ENCODE results near the gene TMA7. TPM values are rescaled to one million over a fixed set of nuclear protein-coding genes. Genes with fewer than 3 reads are reported as not detected.
"Not testable (repeated sequence)": the region's sequence is repeated elsewhere in the genome, so short reads cannot be mapped to it uniquely, and the experiment has no call there.

Gene TMA7
- total RNA-seq, 1 donor from 2014 or later = 69.3 TPM

DNA sequence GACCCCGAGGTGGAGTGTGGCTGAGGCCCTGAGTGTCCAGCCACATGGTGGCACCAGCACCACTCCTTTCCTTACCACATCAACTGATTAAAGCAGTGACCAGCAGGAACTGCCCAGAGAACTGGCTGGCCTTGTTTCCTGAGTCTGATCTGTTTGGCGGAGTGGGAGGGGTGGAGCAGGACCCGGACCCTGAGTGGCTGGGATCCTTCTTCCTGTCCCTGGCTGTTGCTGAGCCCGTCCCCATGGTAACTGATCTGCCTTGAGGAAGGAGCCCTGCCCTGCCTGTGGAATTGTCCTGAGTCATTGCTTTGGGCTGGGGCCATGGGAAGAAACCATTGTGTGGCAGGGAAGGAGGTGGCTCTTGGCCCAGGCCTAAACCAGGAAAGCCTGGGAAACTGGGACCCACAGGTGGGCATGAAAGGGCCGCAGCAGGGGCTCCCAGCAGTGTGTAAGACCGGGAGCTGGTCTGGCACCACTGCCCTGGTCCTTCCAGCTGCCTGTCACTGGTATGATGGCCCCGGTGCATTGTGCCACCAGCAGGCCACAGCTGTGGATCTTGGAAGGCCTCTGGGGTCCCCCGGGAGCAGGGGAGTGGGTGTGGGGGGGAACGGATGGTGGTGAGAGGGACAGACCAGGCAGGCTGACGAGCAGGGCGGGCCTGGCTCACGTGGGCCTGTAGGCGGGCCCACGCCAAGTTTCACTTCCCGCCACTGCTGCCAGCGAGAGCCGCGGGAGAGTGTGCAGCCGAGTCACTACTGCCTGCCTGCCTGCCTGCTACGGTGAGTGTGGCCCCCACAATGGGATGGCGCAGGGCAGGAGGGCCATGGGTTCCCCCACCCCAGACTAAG, 25.7 kb downstream of the TMA7 start:
- DNase-seq (ENCODE audit: low spot score) (peak; percentile 96), ATAC-seq (peak; percentile 74)

DNA sequence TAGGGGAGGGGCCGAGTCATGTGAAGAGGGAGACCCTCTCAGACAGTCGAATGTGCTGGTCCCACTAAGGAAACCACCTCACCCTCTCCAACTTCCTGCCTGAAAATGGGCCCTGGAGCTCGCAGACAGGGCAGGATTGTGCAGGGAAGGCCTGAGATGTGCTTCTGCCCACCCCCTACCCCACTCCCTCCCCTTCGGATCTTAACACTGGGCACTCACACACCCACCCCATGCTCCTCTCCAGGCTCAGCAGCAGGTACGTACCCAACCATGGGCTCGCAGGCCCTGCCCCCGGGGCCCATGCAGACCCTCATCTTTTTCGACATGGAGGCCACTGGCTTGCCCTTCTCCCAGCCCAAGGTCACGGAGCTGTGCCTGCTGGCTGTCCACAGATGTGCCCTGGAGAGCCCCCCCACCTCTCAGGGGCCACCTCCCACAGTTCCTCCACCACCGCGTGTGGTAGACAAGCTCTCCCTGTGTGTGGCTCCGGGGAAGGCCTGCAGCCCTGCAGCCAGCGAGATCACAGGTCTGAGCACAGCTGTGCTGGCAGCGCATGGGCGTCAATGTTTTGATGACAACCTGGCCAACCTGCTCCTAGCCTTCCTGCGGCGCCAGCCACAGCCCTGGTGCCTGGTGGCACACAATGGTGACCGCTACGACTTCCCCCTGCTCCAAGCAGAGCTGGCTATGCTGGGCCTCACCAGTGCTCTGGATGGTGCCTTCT, 26.5 kb downstream of the TMA7 start:
- ATAC-seq (peak; percentile 3), DNase-seq (ENCODE audit: low spot score) (peak; percentile 62)

DNA sequence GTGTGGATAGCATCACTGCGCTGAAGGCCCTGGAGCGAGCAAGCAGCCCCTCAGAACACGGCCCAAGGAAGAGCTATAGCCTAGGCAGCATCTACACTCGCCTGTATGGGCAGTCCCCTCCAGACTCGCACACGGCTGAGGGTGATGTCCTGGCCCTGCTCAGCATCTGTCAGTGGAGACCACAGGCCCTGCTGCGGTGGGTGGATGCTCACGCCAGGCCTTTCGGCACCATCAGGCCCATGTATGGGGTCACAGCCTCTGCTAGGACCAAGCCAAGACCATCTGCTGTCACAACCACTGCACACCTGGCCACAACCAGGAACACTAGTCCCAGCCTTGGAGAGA, 27.0 kb downstream of the TMA7 start:
- DNase-seq (ENCODE audit: low spot score) (no peak), ATAC-seq (no peak)

DNA sequence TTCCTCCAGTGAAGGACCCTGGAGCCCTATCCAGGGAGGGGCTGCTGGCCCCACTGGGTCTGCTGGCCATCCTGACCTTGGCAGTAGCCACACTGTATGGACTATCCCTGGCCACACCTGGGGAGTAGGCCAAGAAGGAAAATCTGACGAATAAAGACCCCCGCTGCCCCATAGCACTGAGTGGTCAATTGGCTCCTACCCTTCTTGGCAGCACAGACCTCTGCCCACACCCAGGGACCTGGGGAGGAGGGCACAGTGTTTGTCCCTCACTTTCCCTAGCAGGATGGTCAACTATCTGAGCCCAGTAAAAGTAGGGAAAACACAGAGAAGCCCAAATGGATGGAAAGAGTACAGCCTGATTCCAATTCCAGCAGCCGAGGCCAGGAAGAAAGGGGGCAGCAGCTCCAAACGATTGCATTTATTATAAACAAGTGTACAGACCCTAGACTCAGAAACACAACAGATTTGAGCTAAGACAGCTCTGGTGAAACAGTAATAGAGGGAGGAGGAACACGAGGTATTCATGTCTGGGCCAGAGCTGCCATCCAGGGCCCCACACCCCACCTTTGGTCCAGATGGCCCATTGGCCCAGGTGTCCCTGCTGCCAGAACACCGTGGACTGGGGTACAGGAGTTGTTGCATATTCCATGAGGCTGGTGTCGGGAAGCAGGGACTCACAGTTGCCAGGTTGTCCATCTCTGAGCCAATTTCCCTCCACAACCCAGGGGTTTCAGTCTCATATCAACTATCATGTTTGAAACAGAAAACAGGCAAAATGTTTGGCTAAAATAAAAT, 27.6 kb downstream of the TMA7 start:
- ATAC-seq (no peak), DNase-seq (ENCODE audit: low spot score) (peak; percentile 59)

GRCh38 chr3:48468329-48468731, 28.3 kb downstream of the TMA7 start:
- peak; percentile 41 for ATAC-seq
- DNase-seq (ENCODE audit: low spot score) = peak; percentile 94

- DNase-seq (ENCODE audit: low spot score) = peak; percentile 52
These were observed 29.2 kb downstream of the TMA7 start for GRCh38 chr3:48469046-48469915.

DNA sequence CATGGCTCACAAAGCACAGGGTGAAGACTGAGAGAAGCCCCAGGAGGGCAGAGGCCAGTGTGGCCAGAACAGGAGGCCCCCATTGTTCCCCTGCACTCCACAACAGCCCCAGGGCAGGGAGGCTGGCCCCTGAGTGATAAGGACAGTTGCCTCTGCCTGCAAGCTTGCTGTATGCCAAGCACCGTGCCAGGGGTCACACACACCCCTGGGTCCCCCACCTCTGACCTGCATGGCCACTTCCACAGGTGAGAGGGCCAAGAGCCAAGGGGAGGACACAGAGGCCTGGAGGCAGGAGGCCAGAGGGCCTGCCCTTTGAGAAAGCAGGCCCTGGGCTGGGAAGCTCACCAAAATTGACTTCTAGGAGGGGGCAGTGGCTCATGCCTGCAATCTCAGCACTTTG, 30.2 kb downstream of the TMA7 start:
- DNase-seq (ENCODE audit: low spot score) (peak; percentile 97), ATAC-seq (peak; percentile 45)

More at GRCh38 chr3:48469046-48469915, 29.2 kb downstream of the TMA7 start:
- ATAC-seq = no peak

DNA sequence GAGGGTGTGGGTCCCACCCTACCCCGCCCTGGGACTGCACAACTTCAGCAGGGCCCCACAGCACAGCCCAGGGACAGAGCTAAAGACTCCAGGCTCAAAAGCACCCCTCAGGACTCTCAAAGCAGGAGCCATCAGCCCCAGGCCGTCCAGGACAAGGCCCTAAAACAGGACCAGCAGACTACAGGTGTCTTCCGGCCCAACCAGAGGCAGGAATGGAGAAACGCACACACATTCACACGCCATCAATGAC, 32.5 kb downstream of the TMA7 start:
- peak; percentile 0 for ATAC-seq
- DNase-seq (ENCODE audit: low spot score) = no peak

GRCh38 chr3:48472923-48473616, 33.0 kb downstream of the TMA7 start:
- ATAC-seq (peak; percentile 71), DNase-seq (ENCODE audit: low spot score) (peak; percentile 95)

- DNase-seq (ENCODE audit: low spot score) = no peak
- no peak for ATAC-seq
These were observed 33.5 kb downstream of the TMA7 start for GRCh38 chr3:48473617-48473952.

GRCh38 chr3:48474031-48474430, 34.0 kb downstream of the TMA7 start:
- DNase-seq (ENCODE audit: low spot score); ATAC-seq: not testable (repeated sequence)

- no peak for DNase-seq (ENCODE audit: low spot score)
These were observed 34.6 kb downstream of the TMA7 start for GRCh38 chr3:48474619-48475018.

DNA sequence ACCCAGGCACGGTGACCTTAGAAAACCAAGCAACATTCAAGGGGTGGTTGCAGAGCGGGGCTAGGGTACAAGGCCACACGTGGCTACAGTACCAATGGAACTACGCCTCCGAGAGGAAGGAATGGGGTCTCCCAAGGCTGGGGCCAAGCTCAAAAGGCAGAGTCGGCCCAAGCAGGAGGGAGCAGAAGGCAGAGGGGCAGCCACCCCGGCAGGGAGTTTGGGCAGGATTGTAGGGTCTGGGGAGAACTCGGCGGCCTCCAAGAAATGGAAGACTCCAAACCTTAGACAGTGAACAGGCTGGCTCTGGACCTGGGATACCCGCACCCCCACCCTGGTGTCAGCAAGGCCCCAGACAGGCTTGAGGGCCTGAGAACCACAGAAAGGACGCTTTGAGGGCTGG, 35.1 kb downstream of the TMA7 start:
- DNase-seq (ENCODE audit: low spot score) = no peak

More at GRCh38 chr3:48474619-48475018, 34.6 kb downstream of the TMA7 start:
- ATAC-seq = no peak

GRCh38 chr3:48476426-48477053, 36.5 kb downstream of the TMA7 start:
- ATAC-seq (no peak), DNase-seq (ENCODE audit: low spot score) (no peak)

More for the DNA sequence above, 35.1 kb downstream of the TMA7 start:
- ATAC-seq = no peak

GRCh38 chr3:48477959-48478520, 38.0 kb downstream of the TMA7 start:
- no peak for ATAC-seq

DNA sequence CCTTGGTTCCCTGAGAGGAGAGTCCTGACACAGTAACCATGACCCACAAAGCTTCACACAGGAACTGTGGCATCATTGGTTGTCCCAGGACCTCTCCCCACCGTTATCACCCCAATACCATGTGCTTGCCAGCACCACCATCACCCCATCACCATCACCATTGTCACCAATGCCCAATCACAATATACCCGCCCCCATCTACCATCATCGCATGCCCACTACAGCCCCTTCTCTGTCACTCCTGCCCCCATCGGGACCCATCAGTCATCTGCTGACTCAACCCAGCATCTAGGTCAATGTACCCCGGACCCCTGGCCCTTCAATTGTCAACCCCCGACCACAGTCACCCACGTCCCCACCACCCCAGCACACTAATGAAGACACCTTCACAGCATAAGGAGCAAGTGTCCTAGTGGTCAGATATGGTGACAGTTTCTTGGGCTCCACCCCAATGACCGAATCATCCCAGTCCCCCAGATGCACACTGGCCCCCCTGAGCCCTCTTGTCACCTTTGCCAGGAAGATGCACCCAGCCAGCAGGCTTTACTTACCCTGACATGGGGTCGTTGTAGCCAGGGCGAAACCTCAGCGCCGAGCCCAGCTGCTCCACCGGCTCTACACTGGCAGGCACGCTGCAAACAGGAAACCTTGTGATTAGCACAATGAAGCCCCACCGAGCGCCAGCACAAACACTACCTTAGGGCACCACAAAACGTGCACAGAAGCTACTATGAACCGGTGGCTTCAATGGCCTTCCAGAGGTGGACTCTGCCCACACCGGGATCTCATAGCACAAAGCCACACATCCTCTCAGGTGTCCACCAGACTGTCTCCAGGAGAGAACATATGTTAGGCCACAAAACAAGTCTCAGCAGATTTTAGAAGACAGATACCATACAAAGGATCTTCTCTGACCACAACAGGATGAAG, 38.8 kb downstream of the TMA7 start:
- no peak for DNase-seq (ENCODE audit: low spot score)

More at GRCh38 chr3:48477959-48478520, 38.0 kb downstream of the TMA7 start:
- no peak for DNase-seq (ENCODE audit: low spot score)

GRCh38 chr3:48480891-48481290, 40.8 kb downstream of the TMA7 start:
- not testable (repeated sequence) for DNase-seq (ENCODE audit: low spot score); ATAC-seq

More for the DNA sequence above, 38.8 kb downstream of the TMA7 start:
- ATAC-seq = no peak

GRCh38 chr3:48482822-48483221, 42.8 kb downstream of the TMA7 start:
- not testable (repeated sequence) for ATAC-seq; DNase-seq (ENCODE audit: low spot score)

All from left lobe of liver (tissue), 2 donors.